Activated CD4-positive, alpha-beta T cell treated with anti-CD3 and anti-CD28 coated beads, Interleukin-2, amount 50 U/mL, for 16 hours (primary cell): ENCODE measurements around the gene ACTL7A.
"Not testable (repeated sequence)": the region's sequence is repeated elsewhere in the genome, so short reads cannot be mapped to it uniquely, and the experiment has no call there.

Experiments used
- DNase-seq: peaks from one replicate; pipeline ENCODE4 v3.0.0-alpha.2; 2020

Gene ACTL7A

GRCh38 chr9:108882052-108882888, 20.2 kb downstream of the ACTL7A start:
- DNase-seq: no peak

- no peak for DNase-seq
Measured at GRCh38 chr9:108883085-108883484, 21.0 kb downstream of the ACTL7A start.

DNA sequence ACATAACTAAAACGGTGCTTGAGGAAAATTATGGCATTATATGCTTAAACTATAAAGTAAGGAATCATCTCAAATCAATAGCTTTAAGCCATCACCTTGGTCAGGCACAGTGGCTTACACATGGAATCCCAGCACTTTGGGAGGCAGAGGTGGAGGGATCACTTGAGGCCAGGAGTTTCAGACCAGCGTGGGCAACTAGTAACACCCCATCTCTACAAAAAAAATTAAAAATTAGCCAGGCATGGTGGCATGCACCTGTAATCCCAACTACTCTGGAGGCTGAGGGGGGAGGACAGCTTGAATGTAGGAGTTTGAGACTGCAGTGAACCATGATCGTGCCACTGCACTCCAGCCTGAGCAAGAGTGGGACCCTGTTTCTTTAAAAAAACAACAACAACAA, 22.6 kb downstream of the ACTL7A start:
- no peak for DNase-seq

DNA sequence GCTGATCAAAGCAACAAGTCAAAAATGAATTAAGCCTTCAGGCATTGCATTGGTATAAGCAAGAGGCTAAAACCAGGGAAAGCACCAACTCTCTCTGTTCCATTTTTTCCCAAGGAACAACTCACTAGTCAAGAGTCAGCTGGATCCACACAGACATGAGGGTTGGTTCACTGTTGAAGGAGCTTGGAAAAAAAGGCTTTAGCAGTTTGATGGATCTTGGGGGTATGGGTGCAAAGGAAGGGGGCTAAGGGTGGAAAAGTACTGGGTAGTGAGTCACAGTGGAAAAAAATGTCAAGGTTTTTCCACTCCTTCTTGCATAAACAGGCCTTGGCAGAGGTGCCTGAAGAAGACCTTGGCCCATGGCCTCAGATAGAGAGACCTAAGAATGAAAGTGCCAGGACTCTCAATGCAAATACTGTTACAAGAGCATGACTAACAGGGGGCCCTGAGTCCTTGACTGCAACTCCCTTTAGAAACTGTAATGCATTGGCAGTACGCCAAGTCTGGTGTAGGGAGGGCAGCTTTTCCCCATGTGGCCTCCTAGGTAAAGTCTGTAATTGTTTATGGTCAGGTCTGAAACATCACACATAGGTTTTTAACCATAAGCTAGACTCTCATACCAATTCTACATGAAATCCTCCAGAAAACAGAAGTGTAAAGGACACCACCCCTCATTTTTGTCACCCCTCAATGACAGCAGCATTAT, 23.7 kb downstream of the ACTL7A start:
- DNase-seq: peak; percentile 57

DNA sequence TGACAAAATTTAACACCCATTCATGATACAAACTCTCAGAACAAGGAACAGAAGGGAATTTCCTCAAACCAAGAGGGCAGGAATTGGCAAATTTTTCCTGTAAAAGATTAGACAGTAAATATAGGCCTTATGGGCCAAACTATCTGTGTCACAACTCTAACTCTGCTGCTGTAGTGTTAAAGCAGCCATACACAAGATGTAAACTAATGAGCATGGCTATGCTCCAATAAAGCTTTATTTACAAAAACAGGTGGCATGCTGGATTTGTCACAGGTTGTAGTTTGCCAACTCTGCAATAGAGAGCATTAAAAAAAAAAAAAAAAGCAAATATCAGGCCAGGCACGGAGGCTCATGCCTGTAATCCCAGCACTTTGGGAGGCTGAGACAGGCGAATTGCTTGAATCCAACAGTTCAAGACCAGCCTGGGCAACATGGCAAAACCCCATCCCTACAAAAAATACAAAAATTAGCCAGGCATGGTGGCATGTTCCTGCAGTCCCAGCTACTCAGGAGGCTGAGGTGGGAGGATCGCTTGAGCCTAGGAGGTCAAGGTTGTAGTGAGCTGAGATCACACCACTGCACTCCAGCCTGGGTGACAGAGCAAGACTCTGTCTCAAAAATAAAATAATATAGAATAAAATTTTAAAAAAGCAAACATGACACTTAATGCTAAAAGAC, 24.7 kb downstream of the ACTL7A start:
- DNase-seq: not testable (repeated sequence)

DNA sequence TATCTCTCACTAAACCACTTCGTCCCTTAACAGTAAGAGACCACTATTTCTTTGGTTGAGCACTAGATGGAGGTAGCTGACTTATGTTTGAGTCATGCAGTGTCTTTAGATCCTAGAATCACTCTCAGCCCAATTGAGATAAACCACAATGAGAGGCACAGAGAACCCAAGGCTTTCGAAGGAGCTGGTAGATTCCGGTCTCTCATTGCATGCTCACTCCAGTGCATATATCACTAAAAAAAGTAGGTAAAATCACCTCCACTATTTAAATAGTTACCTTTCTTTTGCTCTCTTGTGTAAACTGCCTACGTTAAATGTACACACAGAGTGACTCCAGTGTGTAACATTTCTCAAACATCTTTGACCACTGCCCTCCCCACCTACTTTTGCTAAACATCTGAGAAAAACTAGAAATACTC, 27.6 kb downstream of the ACTL7A start:
- no peak for DNase-seq

DNA sequence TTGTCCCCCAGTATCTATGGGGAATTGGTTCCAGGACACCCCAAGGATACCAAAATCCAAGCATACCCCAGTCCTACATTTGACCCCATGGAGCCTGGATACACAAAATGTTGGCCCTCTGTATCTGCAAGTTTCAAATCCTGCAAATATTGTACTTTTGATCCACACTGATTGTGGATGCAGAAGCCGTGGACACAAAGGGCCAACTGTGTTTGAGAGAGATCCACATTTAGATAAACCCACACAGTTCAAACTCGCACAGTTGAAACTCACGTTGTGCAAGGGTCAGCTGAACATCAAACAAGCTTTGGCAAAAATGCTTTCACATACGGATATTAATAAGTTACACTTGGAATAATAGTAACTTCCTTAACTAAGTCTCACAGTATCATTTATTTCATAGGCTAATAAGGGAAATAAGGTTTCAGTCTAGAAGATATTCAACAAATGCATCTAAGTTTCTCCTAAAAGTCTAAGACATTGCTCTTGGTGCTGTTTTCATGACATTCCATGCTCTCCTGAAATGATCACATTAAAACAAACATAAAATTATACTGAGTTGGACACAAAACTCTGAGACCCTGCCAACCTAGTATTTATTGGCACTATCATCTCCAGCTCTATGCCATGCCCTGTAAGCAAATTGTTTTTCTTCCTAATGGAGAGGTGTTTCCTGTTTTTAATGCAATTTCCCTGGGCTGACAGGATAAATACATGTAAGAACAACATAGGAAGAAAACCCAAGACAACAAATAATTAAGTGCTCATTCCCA, 32.3 kb downstream of the ACTL7A start:
- no peak for DNase-seq

DNA sequence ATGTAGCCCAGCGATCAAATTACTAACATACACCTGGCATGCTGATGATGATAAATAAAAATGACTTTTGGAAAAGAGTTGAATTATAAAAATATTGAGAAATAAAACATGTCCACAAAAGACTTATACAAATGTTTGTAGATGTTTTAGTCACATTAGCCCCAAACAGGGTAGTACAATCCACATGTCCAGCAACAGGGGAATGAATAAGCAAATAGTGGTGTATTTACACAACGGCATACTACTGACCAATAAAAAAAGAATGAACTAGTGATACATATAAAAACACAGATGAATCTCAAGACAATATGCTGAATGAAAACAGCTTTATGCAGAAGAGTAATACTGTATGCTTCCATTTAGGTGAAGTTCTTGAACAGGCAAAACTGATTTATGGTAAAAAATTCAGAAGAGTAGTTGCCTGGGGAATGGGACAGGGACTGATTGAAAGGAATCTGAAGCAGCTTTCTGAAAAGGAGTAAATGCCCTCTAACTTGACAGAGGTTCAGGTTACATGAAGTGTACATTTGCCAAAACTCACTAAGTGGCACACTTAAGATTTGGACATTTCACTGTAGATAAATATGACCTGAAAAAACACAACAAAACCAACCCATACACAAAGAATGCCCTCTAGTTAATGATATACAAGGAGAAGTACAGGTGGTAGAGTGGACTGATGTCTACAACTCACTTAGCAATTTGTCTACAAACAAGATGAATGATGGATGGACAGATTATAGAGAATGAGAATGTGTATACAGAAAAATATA, 35.4 kb downstream of the ACTL7A start:
- no peak for DNase-seq

DNA sequence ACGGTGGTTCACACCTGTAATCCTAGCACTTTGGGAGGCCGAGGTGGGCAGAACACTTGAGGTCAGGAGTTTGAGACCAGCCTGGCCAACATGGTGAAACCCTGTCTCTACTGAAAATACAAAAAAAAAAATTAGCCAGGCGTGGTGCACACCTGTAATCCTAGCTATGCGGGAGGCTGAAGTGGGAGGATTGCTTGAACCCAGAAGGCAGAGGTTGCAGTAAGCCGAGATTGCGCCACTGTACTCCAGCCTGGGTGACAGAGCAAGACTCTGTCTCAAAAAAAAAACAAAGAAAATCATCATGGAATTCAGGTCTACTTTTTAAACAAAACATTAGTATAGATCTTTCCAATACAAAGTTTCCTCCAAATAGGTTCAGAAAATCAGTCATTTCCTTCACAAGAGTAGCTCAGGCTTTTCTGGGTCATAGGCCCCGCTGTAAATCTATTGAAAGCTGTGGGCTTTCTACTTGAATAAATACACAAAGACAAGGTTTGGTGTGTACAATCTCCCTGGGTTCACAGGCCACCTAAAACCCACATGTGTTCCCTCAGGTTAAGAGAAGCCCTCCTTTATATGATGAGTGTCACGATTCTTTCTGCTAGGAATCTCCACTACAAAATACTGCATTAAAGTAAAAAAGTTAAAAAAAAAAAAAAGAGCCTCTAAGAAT, 37.1 kb downstream of the ACTL7A start:
- not testable (repeated sequence) for DNase-seq

DNA sequence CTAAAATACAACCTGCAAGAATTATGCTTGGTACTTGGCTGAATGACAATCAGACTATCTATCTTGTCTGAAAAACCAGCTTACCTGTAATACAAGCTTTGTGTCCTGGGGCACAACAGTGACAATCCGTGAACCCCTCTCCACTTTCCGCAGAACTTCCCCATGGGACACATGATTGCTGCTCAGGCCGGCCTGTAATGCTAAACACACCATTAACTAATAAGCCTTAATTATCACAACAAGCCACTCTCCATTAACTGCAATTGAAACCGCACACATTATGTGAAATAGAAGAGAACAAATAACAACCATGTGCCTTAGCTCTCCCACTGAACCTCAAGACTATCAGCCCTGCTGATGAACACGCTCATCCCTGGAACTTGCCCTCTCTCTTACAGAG, 38.1 kb downstream of the ACTL7A start:
- no peak for DNase-seq

GRCh38 chr9:108903420-108904103, 41.5 kb downstream of the ACTL7A start:
- DNase-seq: no peak

DNA sequence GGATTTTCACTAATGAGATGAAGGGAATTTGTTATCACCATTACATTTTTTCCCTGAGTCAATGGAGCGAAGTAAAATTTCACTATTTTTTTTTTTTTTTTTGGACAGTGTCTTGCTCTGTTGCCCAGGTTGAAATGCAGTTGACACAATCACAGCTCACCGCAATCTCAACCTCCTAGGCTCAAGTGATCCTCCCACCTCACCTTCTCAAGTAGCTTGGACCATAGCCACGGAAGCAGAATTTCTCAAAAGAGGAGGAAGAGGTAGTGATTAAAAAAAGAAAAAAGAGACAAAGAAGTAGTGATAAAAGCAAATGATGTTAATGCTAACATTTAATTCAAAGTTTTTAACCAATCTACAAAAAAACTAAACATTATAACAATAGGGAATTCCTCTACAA, 42.1 kb downstream of the ACTL7A start:
- no peak for DNase-seq

- no peak for DNase-seq
Measured at GRCh38 chr9:108905494-108905893, 43.4 kb downstream of the ACTL7A start.

DNA sequence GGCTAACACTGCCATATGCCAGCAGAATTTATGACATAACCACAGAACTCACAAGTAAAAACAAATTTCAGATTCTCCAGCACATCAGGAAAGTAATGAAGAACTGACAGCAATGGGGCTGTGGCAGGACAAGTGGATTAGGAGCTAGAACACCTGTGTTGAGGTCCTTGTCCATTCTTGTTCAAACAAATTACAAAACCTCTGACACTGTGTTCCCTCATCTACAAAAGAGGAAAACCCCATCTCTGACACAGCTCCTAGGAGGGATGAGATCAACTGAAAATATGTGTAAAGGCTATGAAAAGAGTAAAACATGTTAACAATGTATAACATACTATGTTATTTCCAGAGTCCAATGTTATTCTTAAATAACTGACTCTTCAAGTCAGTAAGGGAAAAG, 48.3 kb downstream of the ACTL7A start:
- DNase-seq: no peak

DNA sequence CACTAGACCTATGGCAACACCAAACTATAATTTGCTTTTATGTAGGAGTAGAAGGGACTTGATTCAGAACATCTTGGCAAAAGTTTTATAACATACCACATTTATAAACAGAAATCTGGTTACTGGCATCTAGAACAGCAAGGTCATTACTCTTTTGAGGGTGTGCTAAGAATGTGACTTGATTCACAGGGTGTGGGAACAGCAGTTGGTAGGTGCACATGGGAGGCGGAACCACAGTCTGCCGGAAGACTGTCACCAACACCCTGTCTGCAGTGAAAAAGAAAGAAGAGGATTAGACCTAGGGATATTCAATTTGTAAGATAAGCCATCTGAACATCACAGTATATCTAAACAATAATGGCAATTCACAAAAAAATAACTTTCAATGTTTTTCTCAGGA, 48.8 kb downstream of the ACTL7A start:
- no peak for DNase-seq

GRCh38 chr9:108911820-108912219, 49.8 kb downstream of the ACTL7A start:
- no peak for DNase-seq
